Stimulated activated naive CD4-positive, alpha-beta T cell (primary cell): ENCODE measurements around the gene GPR152.

Source experiments
- DNase-seq, 6 experiments: peaks; one replicate each; lab custom pipeline; 2025; lab: John Stamatoyannopoulos, UW

Gene GPR152, protein sequence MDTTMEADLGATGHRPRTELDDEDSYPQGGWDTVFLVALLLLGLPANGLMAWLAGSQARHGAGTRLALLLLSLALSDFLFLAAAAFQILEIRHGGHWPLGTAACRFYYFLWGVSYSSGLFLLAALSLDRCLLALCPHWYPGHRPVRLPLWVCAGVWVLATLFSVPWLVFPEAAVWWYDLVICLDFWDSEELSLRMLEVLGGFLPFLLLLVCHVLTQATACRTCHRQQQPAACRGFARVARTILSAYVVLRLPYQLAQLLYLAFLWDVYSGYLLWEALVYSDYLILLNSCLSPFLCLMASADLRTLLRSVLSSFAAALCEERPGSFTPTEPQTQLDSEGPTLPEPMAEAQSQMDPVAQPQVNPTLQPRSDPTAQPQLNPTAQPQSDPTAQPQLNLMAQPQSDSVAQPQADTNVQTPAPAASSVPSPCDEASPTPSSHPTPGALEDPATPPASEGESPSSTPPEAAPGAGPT

DNA sequence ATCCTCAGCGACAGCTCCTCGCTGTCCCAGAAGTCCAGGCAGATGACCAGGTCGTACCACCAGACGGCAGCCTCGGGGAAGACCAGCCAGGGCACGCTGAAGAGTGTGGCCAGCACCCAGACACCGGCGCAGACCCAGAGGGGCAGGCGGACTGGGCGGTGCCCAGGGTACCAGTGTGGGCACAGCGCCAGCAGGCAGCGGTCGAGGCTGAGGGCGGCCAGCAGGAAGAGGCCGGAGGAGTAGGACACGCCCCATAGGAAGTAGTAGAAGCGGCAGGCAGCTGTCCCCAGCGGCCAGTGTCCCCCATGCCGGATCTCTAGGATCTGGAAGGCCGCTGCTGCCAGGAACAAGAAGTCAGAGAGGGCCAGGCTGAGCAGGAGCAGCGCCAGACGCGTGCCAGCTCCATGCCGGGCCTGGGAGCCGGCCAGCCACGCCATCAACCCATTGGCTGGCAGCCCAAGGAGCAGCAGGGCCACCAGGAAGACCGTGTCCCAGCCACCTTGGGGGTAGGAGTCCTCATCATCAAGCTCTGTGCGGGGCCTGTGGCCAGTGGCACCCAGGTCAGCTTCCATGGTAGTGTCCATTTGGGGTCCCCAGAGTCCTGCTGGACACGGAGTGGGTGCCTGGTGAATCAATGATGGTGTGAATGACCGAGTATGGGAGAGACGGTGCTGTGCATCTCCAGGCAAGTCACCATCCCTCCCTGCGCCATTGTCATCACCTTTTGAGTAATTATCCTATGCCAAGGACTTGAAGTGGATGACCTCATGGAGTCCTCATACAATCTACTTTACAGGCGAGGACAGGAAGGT is at the start of gene GPR152:
Gene GPR152 (minus strand): TSS at position 589 of the 812 bp plus-strand sequence. CDS start 5 bp downstream, at position 584.
- no peak for DNase-seq

- no peak for DNase-seq
Observed at GRCh38 chr11:67501854-67502253, 49.3 kb upstream of the GPR152 start.

GRCh38 chr11:67500831-67501715 is 48.5 kb upstream of the GPR152 start:
- DNase-seq = no peak

DNA sequence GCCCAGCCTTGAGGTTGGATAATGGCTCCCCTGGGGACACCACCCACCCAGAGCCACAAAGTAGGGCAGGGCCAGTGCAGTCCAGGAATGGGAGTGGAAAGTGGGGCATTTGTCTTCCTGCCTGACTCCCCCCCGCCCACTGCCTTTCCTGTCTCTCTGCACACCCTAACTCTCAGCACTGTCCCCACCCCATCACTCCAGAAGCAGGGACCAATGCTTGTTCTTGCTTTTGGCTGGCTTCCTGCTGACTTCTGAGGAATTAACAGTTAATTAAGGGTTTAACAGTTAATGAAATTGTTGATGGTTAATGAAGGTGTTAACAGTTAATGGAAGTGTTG is 47.9 kb upstream of the GPR152 start:
- no peak for DNase-seq

DNA sequence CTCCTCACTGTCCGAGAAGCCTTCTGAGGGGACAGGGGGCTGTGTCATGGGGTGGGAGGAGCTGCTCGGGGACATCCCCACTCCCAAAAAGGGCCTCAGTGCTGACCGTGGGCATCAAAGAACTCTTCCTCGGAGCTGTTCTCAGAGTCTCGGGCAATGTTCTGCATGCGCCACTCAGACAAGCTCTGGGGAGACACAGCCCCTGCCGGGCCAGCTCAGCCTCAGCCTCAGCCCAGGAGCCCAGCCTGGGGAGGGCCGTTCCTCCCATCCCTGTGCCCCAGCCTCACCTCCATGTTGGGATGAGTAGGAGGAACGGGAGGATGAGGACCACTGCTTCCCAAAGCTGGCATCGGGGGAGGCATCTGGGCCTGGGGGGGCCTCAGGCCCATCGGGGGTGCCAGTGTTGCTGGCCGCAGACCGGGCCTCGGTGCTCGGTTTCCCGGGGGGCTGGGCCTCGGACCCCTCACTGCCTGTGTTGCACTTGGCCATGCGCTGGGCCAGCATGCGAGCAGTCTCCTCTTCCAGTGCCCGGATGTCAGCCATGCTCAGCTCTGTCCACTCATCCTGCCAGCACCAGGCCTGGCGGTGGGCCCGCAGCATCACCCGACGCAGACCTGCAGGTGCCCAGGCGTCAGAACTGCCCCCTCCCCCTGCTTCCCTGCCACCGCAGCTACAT is 47.4 kb upstream of the GPR152 start:
- DNase-seq = no peak

GRCh38 chr11:67498544-67498972 is 46.0 kb upstream of the GPR152 start:
- DNase-seq = no peak

- DNase-seq = no peak
Observed at GRCh38 chr11:67497656-67498291, 45.2 kb upstream of the GPR152 start.

DNA sequence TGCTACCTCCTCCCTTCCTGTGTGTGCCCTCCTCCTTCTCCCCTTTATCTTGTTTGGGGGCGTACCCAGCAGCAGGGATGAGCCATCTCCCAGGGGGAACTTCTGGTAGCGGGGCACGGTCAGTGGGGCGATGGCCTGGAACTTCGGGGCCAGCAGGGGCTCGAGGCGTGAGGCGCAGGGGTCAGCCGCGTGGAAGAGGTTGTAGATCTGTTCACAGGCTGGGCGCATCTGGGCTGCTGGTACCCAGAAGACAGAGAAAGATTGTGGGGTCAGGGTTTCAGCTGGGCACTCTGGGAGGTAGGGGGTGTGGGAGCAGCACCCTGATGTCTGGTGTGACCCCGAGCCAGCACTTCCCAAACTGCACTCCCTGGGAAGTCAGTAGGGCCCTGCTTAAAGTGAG is 43.6 kb upstream of the GPR152 start:
- DNase-seq = no peak

- no peak for DNase-seq
Observed at GRCh38 chr11:67495234-67496005, 42.9 kb upstream of the GPR152 start.

DNA sequence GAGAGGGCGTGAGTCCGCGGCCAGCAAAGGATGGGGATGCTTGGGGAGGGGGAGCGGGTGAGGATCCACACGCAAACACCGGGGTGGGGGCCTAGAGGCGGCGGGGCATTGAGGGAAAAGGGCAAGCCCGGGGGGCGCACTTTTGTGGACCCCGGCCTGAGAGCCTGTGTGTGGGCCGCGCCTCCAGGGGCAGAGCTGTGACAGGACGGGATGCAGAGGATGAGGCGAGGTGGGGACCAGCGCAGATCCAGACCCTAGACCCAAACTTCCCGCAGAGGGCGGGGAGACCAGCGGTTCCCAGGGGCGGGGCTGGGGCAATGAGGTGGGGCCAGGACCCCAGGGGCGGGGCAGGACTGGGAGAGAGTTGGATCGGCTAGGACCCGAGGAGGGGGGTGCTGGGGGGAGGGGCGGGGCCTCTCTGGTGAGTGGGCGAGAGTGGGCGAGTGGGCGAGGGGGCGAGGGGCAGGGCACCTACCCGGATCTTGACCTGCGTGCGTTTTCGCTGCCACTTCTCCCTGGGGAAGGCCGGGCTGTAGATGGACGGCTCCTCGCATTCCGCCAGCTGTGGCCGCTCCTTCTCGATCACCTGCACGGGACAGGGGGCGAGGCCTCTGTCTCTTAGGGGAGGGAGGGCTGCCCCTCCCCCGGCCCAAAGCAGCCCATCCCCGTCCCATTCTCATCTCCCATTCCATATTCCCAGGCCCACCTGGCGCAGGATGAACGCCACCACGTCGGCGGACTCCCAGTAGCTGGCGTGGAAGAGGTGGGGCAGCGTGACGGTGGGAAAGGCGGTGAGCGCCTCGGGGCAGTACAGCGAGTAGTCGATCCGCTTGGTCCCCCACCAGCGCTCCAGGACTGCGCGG is 42.1 kb upstream of the GPR152 start:
- no peak for DNase-seq

DNA sequence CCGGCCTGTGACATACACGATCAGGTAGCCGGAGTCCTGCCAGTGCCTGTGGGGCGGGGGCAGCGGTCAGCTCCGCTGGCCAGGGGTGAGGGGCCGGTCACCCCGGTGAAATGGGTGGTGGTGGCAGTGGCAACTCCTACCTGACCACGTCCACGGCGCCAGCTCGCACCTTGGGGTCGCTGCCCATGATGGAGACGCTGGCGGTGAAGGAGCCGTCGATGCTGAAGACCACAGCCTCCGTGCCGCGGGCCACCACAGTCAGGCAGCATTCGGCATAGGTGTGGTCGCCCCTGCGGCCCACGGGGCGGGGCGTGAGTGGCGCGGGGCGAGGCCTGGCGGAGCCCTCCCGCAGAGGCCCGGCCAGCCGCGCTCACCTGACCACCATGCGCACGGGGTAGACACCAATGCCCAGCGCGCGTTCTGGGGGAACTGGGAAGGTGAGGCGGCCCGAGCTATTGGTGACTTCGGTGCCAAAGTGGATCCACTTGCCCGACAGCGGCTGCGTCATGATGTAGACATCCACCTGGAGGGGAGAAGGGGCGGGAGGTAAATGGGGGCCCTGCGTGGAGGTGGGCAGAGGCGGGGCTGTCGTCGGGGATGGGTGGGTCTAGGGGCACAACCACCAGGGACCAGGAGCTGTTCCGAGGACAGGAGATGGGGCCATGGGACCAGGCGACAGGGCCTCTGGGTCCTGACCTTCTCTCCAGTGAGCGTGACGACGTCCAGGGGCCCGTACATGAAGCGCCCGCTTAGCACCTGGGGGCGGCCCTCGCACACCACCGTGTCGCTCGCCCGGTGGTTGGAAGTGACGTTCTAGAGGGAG is 41.2 kb upstream of the GPR152 start:
- DNase-seq = no peak

DNA sequence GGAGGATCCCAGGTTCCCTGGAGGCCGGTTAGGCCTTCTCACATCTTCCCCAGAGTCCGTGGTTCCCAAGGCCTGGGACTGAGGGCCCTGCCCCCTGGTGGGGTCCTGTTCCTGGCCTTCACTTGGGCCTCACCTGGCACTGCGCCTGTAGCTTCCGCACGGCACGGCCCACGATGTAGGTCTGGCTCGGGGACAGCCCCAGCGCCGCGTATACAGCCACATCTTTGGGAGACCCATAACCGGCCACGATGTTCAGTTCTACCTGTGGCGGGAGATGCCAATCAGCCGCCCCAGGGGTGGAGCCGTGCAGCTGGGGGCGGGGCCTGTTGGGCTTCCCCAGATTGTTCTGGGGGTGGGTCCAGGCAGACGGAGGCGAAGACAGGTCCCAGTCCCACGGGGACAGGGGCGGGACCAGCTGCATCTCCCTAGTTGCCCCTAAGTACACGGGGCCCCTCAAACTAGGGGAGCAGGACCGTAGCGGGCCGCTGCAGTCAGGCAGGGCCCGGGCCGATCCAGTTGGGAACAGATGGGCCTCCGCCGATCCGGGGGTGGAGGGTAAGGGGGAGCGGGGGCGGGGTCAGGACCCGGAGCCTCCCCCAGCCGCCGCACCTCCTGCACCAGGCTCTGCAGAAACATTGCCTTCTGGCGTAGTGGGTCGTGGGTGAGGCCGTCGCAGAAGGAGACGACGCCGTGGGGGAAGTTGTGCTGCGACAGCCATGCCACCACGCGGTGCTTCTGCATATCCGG is 40.4 kb upstream of the GPR152 start:
- peak in 1 of 6 experiments; percentile 14 for DNase-seq

- no peak for DNase-seq
Observed at GRCh38 chr11:67492069-67492727, 39.7 kb upstream of the GPR152 start.

DNA sequence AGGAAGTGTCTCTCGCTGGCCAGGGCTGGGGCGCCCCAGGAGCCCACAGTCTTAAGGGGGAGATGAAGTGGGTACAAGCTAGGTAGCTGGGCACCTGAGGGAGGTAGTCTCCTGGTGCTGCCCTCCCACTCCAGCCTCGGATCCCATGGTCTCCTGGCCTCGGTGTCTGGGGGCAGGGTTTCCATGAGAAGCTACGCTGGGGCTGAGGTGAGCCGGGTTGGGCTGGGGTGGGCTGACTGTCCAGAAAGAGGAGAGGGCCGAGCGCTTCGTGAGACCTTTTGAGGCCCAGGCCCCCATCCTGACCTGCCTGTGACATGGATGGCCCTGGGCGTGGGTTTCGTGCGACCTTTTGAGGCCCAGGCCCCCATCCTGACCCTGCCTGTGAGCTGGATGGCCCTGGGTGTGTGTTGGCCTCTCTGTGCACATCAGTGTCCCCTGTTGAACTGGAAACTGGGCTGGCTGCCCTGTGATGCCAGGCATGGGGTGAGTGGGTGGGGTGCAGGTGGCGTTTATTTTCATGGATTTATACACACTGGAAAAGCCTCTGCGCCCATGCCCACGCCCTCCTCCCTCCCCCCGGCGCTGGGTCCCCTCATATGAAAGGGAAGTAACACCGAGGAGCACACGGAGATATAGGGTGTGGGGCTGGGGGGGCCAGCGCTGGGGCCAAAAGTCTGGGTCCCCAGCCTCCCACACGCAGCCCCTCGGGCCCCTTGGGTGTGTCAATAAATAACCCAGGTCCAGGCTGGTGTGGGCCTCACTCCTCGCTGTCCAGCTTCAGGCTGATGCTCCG is 38.9 kb upstream of the GPR152 start:
- no peak for DNase-seq

GRCh38 chr11:67490727-67491065 is 38.2 kb upstream of the GPR152 start:
- no peak for DNase-seq
